ENCODE results near the gene PTPRT. TPM values are rescaled to one million over a fixed set of nuclear protein-coding genes. Genes with fewer than 3 reads are reported as not detected.

PTPRT gene
- total and polyA plus RNA-seq, 9 donors: under 0.01 to 3.2 (median 0.22) TPM; not detected in 1

DNA sequence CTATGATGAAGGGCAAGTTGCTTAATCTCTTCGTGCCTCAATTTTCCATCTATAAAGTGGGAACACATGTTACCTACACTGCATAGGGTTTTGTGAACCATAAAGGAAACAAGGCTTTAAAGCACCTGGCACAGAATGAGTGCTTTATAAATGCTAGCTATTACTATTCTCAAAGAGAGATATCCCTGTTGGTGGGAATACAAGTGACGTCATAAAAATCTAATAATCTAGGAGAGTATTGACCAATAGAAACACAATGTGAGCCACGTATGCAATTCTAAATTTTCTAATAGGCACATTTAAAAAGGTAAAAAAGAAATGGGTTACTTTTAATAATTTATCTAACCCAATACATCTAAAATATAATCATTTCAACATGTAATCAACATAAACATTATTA, 316.4 kb downstream of the PTPRT start:
- Histone ChIP-seq H3K4me3 (no peak overlapping the region), H3K27me3 (no peaks in the 10 kb centered on the region), H3K36me3 (no peaks in the 10 kb centered on the region), H3K27ac (no peak overlapping the region), H3K9me3 (no peaks in the 10 kb centered on the region), H3K4me1 (ENCODE audit: insufficient read depth) (no peaks in the 10 kb centered on the region)
- intact Hi-C loops (cut with DNase I): no loop called here
- DNase-seq: no peak
- WGBS, 3 donors: 65 to 78% (median 68%) methylated on average over 3 of the region's 3 CpGs
- TF ChIP-seq POLR2A (IDR thresholded peaks at IDR 0.05): no peak
- TF ChIP-seq EP300 (IDR thresholded peaks at IDR 0.05): no peak
- TF ChIP-seq, protein P1, sequence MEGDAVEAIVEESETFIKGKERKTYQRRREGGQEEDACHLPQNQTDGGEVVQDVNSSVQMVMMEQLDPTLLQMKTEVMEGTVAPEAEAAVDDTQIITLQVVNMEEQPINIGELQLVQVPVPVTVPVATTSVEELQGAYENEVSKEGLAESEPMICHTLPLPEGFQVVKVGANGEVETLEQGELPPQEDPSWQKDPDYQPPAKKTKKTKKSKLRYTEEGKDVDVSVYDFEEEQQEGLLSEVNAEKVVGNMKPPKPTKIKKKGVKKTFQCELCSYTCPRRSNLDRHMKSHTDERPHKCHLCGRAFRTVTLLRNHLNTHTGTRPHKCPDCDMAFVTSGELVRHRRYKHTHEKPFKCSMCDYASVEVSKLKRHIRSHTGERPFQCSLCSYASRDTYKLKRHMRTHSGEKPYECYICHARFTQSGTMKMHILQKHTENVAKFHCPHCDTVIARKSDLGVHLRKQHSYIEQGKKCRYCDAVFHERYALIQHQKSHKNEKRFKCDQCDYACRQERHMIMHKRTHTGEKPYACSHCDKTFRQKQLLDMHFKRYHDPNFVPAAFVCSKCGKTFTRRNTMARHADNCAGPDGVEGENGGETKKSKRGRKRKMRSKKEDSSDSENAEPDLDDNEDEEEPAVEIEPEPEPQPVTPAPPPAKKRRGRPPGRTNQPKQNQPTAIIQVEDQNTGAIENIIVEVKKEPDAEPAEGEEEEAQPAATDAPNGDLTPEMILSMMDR (IDR thresholded peaks at IDR 0.05): no peak

DNA sequence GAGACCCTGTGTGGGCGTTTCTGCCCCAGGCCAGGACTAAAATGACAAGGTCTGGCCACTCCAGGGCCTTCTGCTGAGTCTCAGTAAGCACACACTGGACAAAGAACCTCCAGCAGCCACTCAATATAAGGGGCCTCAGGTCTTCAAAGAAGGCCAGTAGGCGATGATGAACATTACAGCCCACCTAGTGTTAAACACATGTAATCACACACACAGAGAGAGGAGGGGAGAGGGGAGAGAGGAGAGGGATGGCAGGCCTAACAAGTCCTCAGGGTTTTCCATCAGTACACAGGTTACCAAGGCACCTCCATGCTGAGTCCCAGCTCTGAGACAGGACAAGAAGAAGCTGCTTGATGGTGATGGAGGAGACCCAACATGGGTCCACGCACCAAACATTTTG, 325.6 kb downstream of the PTPRT start:
- intact Hi-C loops (cut with DNase I): no loop called here
- 61 to 79% (median 78%) methylated on average over 3 of the region's 3 CpGs for WGBS, 3 donors
- H3K4me1 ChIP-seq (ENCODE audit: insufficient read depth): no peaks in the 10 kb centered on the region
- no peaks in the 10 kb centered on the region for H3K27me3 ChIP-seq
- no peak overlapping the region for H3K27ac ChIP-seq
- DNase-seq: no peak
- TF ChIP-seq, protein P1 (IDR thresholded peaks at IDR 0.05): no peak
- TF ChIP-seq POLR2A (IDR thresholded peaks at IDR 0.05): no peak
- no peak for TF ChIP-seq EP300 (IDR thresholded peaks at IDR 0.05)
- H3K9me3 ChIP-seq: no peaks in the 10 kb centered on the region
- H3K4me3 ChIP-seq: no peak overlapping the region
- H3K36me3 ChIP-seq: no peaks in the 10 kb centered on the region

DNA sequence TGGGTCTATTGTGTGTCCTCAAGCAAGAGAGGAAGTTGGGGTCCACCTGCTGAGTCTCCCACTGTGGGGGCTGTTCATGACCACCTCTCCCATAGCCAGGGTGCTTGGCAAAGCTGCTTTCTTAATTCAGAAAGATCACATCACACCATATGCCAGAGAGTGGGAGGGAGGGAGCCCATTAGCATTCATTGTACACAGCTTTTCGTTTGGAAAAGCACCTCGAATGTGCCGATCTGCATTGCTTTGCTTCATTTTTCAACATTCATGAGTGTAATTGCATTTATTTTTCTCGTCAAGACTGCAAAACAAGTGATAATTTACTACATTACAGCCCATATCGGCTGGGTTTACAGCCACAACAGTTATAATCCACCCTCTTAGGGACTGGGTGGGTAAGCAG, 327.3 kb downstream of the PTPRT start:
- Histone ChIP-seq H3K4me1 (ENCODE audit: insufficient read depth) (no peaks in the 10 kb centered on the region), H3K4me3 (no peak overlapping the region), H3K27me3 (no peaks in the 10 kb centered on the region), H3K9me3 (no peaks in the 10 kb centered on the region), H3K27ac (no peak overlapping the region), H3K36me3 (no peaks in the 10 kb centered on the region)
- intact Hi-C loops (cut with DNase I): no loop called here
- DNase-seq: no peak
- TF ChIP-seq POLR2A (IDR thresholded peaks at IDR 0.05) (no peak), EP300 (IDR thresholded peaks at IDR 0.05) (no peak)
- TF ChIP-seq, protein P1 (IDR thresholded peaks at IDR 0.05): no peak
- WGBS, 3 donors: 8 to 33% (median 10%) methylated on average over 5 of the region's 5 CpGs

DNA sequence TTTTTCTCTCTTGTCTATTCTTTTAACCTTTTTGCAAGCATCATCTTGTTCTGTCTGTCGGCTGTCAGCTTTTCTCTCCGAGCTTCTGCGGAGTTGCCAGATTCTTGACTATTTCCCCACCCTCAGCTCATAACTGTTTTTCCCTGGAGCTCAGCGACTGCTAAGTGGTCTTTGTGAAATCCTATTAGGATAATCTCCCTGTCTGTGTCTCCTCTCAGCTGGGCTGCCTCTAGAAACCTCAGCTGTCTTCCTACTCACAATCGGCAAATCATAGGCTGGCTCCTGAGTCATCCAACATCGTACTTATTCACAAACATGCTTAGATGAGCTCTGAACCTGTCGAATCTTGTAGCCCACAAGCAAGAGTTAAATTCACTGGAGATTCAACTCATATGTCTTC, 332.3 kb downstream of the PTPRT start:
- H3K4me1 ChIP-seq (ENCODE audit: insufficient read depth): no peaks in the 10 kb centered on the region

More for the DNA sequence above, 332.3 kb downstream of the PTPRT start:
- no peak for TF ChIP-seq POLR2A (IDR thresholded peaks at IDR 0.05)
- TF ChIP-seq, protein P1 (IDR thresholded peaks at IDR 0.05): no peak
- TF ChIP-seq EP300 (IDR thresholded peaks at IDR 0.05): no peak
- intact Hi-C loops (cut with DNase I): no loop called here
- H3K4me3 ChIP-seq: no peak overlapping the region
- WGBS, 3 donors: 79 to 84% (median 80%) methylated on average over 7 of the region's 7 CpGs
- H3K9me3 ChIP-seq: no peaks in the 10 kb centered on the region
- H3K27me3 ChIP-seq: no peaks in the 10 kb centered on the region
- no peak overlapping the region for H3K27ac ChIP-seq
- H3K36me3 ChIP-seq: no peaks in the 10 kb centered on the region
- DNase-seq: no peak

Data from ovary (tissue), 9 donors.